PC-9 (cell line): ENCODE results near the gene PTGES2. TPM values are rescaled to one million over a fixed set of nuclear protein-coding genes. Genes with fewer than 3 reads are reported as not detected.

ENCODE experiments used
- BruUV-seq: library from RNA; stranded (reverse); fragments of 400-500 nt; replicated peaks from 2 replicates; lab custom pipeline; 2021; lab: Mats Ljungman, UMichigan
- CTCF ChIA-PET: fragments of 300-600 bp; sonication (Branson Sonifier 250); formaldehyde crosslinking; loops from one replicate; lab custom pipeline; 2022; ENCODE audit warnings: antibody characterized with exemption; lab: Charles Lee
- POLR2A ChIA-PET: fragments of 300-600 bp; sonication (Branson Sonifier 250); formaldehyde crosslinking; loops from one replicate; lab custom pipeline; 2022; ENCODE audit warnings: antibody characterized with exemption; ENCODE audit not compliant: unreplicated experiment; lab: Charles Lee
- DNase-seq, 2 experiments: peaks; one replicate each; pipeline versions ENCODE4 v3.0.0 to v3.0.0-alpha.2; 2015 to 2022; ENCODE audit warnings: mixed read lengths in 1 of 2
- H2AFZ ChIP-seq: fragments of 200-600 bp; sonication (generic); 2 replicates; pipeline ENCODE4 v1.8.1; 2017; ENCODE audit warnings: antibody characterized with exemption
- H3F3A ChIP-seq: fragments of 200-600 bp; sonication (generic); 2 replicates; pipeline ENCODE4 v1.8.1; 2017; ENCODE audit warnings: antibody characterized with exemption, mild to moderate bottlenecking, low read depth; ENCODE audit not compliant: insufficient read depth
- H3K27ac ChIP-seq: fragments of 200-600 bp; sonication (generic); 2 replicates; pipeline ENCODE4 v1.6.1; 2016; ENCODE audit warnings: mixed run types
- H3K27me3 ChIP-seq: fragments of 200-600 bp; sonication (generic); 2 replicates; pipeline ENCODE4 v1.6.1; 2016; ENCODE audit warnings: low read depth, mixed run types; ENCODE audit not compliant: insufficient read depth
- H3K36me3 ChIP-seq: fragments of 200-600 bp; sonication (generic); 2 replicates; pipeline ENCODE4 v1.6.1; 2016; ENCODE audit warnings: low read depth, mixed run types
- H3K4me1 ChIP-seq: fragments of 200-600 bp; sonication (generic); replicated peaks from 2 replicates; pipeline ENCODE4 v1.6.1; 2016; ENCODE audit warnings: mixed run types; ENCODE audit not compliant: insufficient read depth
- H3K4me2 ChIP-seq: fragments of 200-600 bp; sonication (generic); 2 replicates; pipeline ENCODE4 v1.6.1; 2017; ENCODE audit warnings: mixed run types
- H3K4me3 ChIP-seq: fragments of 200-600 bp; sonication (generic); 2 replicates; pipeline ENCODE4 v1.6.1; 2016; ENCODE audit warnings: mixed run types
- H3K79me2 ChIP-seq: fragments of 200-600 bp; sonication (generic); 2 replicates; pipeline ENCODE4 v1.6.1; 2017; ENCODE audit warnings: low read depth, mixed run types
- H3K9me2 ChIP-seq: fragments of 200-600 bp; sonication (generic); 2 replicates; pipeline ENCODE4 v1.8.1; 2017; ENCODE audit warnings: mild to moderate bottlenecking; ENCODE audit not compliant: insufficient read depth
- H3K9me3 ChIP-seq: fragments of 200-600 bp; sonication (generic); 2 replicates; pipeline ENCODE4 v1.8.1; 2016; ENCODE audit warnings: low read depth; ENCODE audit not compliant: insufficient read depth
- H4K20me1 ChIP-seq: fragments of 200-600 bp; sonication (generic); 2 replicates; pipeline ENCODE4 v1.8.1; 2017; ENCODE audit not compliant: insufficient read depth
- CTCF ChIP-seq: fragments of 200-600 bp; sonication (generic); conservative IDR thresholded peaks from 2 replicates; pipeline ENCODE4 v1.6.1; 2017; ENCODE audit warnings: mixed run types, antibody characterized with exemption, mild to moderate bottlenecking, moderate library complexity
- EZH2 ChIP-seq: fragments of 200-600 bp; sonication (generic); IDR thresholded peaks from 2 replicates; pipeline ENCODE4 v1.8.0; 2017; ENCODE audit warnings: antibody characterized with exemption, low read depth
- intact Hi-C: fragments of 100-400 bp; cut with micrococcal nuclease; formaldehyde crosslinking; loops from one replicate; pipeline ENCODE4 v1.10.0; 2022; ENCODE audit not compliant: unreplicated experiment
- total RNA-seq: library from RNA; stranded (reverse); gene quantifications from 2 replicates; pipeline ENCODE4 v1.2.3, GENCODE V29; 2021

The PTGES2 gene
- total RNA-seq, 1 experiment from 2014 or later, result 95.2 TPM

- H3F3A ChIP-seq, result peaks cover 86% of the 10 kb centered on the region
- DNase-seq, result peak; percentile 79 to 94
- H3K4me3 ChIP-seq, result peak overlapping the region; percentile 97
- no TSS peak for BruUV-seq
- peak overlapping the region; percentile 100 for H3K4me2 ChIP-seq
- H4K20me1 ChIP-seq, result peaks cover 24% of the 10 kb centered on the region
- intact Hi-C loops, result loop anchor here (1.0 kb wide), 2 partner anchors 9 to 27 kb away; no protein-coding TSS in a partner anchor
- peak overlapping the region; percentile 99 for H3K27ac ChIP-seq
- peaks cover 44% of the 10 kb centered on the region for H3K79me2 ChIP-seq
- H3K9me3 ChIP-seq, result no peaks in the 10 kb centered on the region
- POLR2A ChIA-PET, result interaction anchor here (0.6 to 1.1 kb wide), 5 partner anchors 9 to 725 kb away, joined by 3 to 14 read pairs (median 7); partner anchors contain the start of genes BBLN and NAIF1
- H3K36me3 ChIP-seq, result peaks cover 7% of the 10 kb centered on the region; the same call in 1 of the 2 replicates
- CTCF ChIA-PET, result interaction anchor here (0.7 to 0.9 kb wide), 4 partner anchors 8 to 202 kb away, joined by 3 to 7 read pairs (median 3); no protein-coding TSS in a partner anchor
- no peak overlapping the region for H2AFZ ChIP-seq
- peaks cover 44% of the 10 kb centered on the region for H3K4me1 ChIP-seq
- peak; percentile 64 for TF ChIP-seq CTCF
- TF ChIP-seq EZH2, result no peak
- no peaks in the 10 kb centered on the region for H3K9me2 ChIP-seq
- no peaks in the 10 kb centered on the region for H3K27me3 ChIP-seq
Observed at GRCh38 chr9:128150594-128151308, 23.2 kb upstream of the PTGES2 start.

- no peaks in the 10 kb centered on the region for H3K9me3 ChIP-seq
- no peaks in the 10 kb centered on the region for H3K27me3 ChIP-seq
- CTCF ChIA-PET, result interaction anchor here (0.5 to 0.7 kb wide), 2 partner anchors 13 to 61 kb away, joined by 3 to 6 read pairs; no protein-coding TSS in a partner anchor
- H2AFZ ChIP-seq, result no peak overlapping the region
- H3K4me1 ChIP-seq, result peaks cover 51% of the 10 kb centered on the region
- peaks cover 84% of the 10 kb centered on the region for H3F3A ChIP-seq
- POLR2A ChIA-PET, result interaction anchor here (0.7 to 1.1 kb wide), 3 partner anchors 10 to 726 kb away, joined by 7 to 14 read pairs (median 11); partner anchors contain the start of gene BBLN
- peak overlapping the region; percentile 100 for H3K4me2 ChIP-seq
- H3K36me3 ChIP-seq, result peaks cover 7% of the 10 kb centered on the region; the same call in 1 of the 2 replicates
- TF ChIP-seq EZH2, result no peak
- TF ChIP-seq CTCF, result no peak
- no peak for DNase-seq
- intact Hi-C loops, result loop anchor here (1.0 to 5.0 kb wide), 5 partner anchors 9 to 42 kb away; partner anchors contain the start of gene CIZ1
- peaks cover 24% of the 10 kb centered on the region for H4K20me1 ChIP-seq
- H3K4me3 ChIP-seq, result peak overlapping the region; percentile 97
- no peaks in the 10 kb centered on the region for H3K9me2 ChIP-seq
- H3K27ac ChIP-seq, result peak overlapping the region; percentile 99
- H3K79me2 ChIP-seq, result peaks cover 44% of the 10 kb centered on the region
- BruUV-seq, result TSS peak; percentile 84
Observed at GRCh38 chr9:128149951-128150593, 22.5 kb upstream of the PTGES2 start.
